GM19023 (cell line): ENCODE results near the gene ZBTB42.
A peak's percentile ranks its signal among the peaks of the same experiment; 100 is the strongest.

Experiments used
- ATAC-seq: cut with Tn5 transposase; IDR thresholded peaks from one replicate; pipeline ENCODE4 v1.9.1; 2021; ENCODE audit warnings: mild to moderate bottlenecking, moderate library complexity; ENCODE audit not compliant: unreplicated experiment

The ZBTB42 gene

GRCh38 chr14:104800771-104801519 lies at the start of gene ZBTB42:
Gene ZBTB42, plus strand, starts transcription at chr14:104801101. Its CDS starts 97 bp downstream, at chr14:104801198.
- peak; percentile 37 for ATAC-seq

GRCh38 chr14:104751539-104752422 lies 49.1 kb upstream of the ZBTB42 start:
- ATAC-seq = no peak

GRCh38 chr14:104752423-104752734 lies 48.5 kb upstream of the ZBTB42 start:
- ATAC-seq = peak; percentile 82

GRCh38 chr14:104752735-104753527 lies 48.0 kb upstream of the ZBTB42 start, which contains the start of gene SIVA1:
Gene SIVA1, plus strand, starts transcription at chr14:104753147. Its CDS starts 55 bp downstream, at chr14:104753202.
- ATAC-seq = peak; percentile 91

- ATAC-seq = no peak
Observed at GRCh38 chr14:104753528-104754212, 47.2 kb upstream of the ZBTB42 start.

- no peak for ATAC-seq
Observed at GRCh38 chr14:104754213-104754851, 46.6 kb upstream of the ZBTB42 start.

GRCh38 chr14:104755621-104756020 lies 45.3 kb upstream of the ZBTB42 start:
- no peak for ATAC-seq

GRCh38 chr14:104756477-104757237 lies 44.2 kb upstream of the ZBTB42 start:
- no peak for ATAC-seq

- no peak for ATAC-seq
Observed at GRCh38 chr14:104757238-104757585, 43.7 kb upstream of the ZBTB42 start.

- ATAC-seq = no peak
Observed at GRCh38 chr14:104757681-104758392, 43.1 kb upstream of the ZBTB42 start.

- ATAC-seq = no peak
Observed at GRCh38 chr14:104758981-104759969, 41.6 kb upstream of the ZBTB42 start.

- ATAC-seq = no peak
Observed at GRCh38 chr14:104765517-104765916, 35.4 kb upstream of the ZBTB42 start.

- no peak for ATAC-seq
Observed at GRCh38 chr14:104766256-104766862, 34.5 kb upstream of the ZBTB42 start.

GRCh38 chr14:104766863-104767633 lies 33.9 kb upstream of the ZBTB42 start:
- ATAC-seq = no peak

- no peak for ATAC-seq
Observed at GRCh38 chr14:104767634-104767918, 33.3 kb upstream of the ZBTB42 start.

- ATAC-seq = peak; percentile 74
Observed at GRCh38 chr14:104768437-104769323, 32.2 kb upstream of the ZBTB42 start.
